Endothelial cell (in vitro differentiated cells): ENCODE measurements around the gene EMD. TPM values are rescaled to one million over a fixed set of nuclear protein-coding genes. Genes with fewer than 3 reads are reported as not detected.
"Not testable (repeated sequence)": the region's sequence is repeated elsewhere in the genome, so short reads cannot be mapped to it uniquely, and the experiment has no call there.

Experiments used
- DNase-seq: peaks from one replicate; pipeline ENCODE4 v3.0.0; 2021; ENCODE audit warnings: low spot score
- H3K27ac Mint-ChIP-seq: one replicate; pipeline ENCODE4 v1.8.0; 2021; ENCODE audit warnings: mixed read lengths, inconsistent platforms; ENCODE audit not compliant: unreplicated experiment
- H3K27me3 Mint-ChIP-seq: one replicate; pipeline ENCODE4 v1.8.0; 2021; ENCODE audit warnings: mild to moderate bottlenecking, moderate library complexity, mixed read lengths, inconsistent platforms; ENCODE audit not compliant: unreplicated experiment
- H3K36me3 Mint-ChIP-seq: one replicate; pipeline ENCODE4 v1.8.0; 2021; ENCODE audit warnings: mild to moderate bottlenecking, low read depth, mixed read lengths, inconsistent platforms; ENCODE audit not compliant: unreplicated experiment
- H3K4me1 Mint-ChIP-seq: one replicate; pipeline ENCODE4 v1.8.0; 2021; ENCODE audit warnings: mild to moderate bottlenecking, mixed read lengths, inconsistent platforms; ENCODE audit not compliant: unreplicated experiment
- H3K4me3 Mint-ChIP-seq: one replicate; pipeline ENCODE4 v1.8.0; 2021; ENCODE audit warnings: mild to moderate bottlenecking, mixed read lengths, inconsistent platforms; ENCODE audit not compliant: unreplicated experiment
- H3K9me3 Mint-ChIP-seq: one replicate; pipeline ENCODE4 v1.8.0; 2021; ENCODE audit warnings: mixed read lengths, inconsistent platforms; ENCODE audit not compliant: unreplicated experiment
- long read RNA-seq: library from polyadenylated mRNA; unstranded; transcript quantifications from one replicate; pipeline ENCODE4 v2.0.0, GENCODE V29; 2020; ENCODE audit not compliant: unreplicated experiment
- total RNA-seq: library from RNA; stranded (reverse); fragmentation: NEBNext Ultra II Directional; extraction: Animal tissue kit (Norgen Biotek cat#: 25700); gene quantifications from one replicate; pipeline ENCODE4 v1.2.1, GENCODE V29; 2021; ENCODE audit not compliant: unreplicated experiment
- TF ChIP-seq, protein P1 (sequence below): fragments of 200-600 bp; sonication (generic); IDR thresholded peaks from one replicate; pipeline ENCODE4 v1.5.0; 2021; ENCODE audit warnings: antibody characterized with exemption; ENCODE audit not compliant: unreplicated experiment

The EMD gene
- 44.7 TPM for total RNA-seq
- long read RNA-seq, partial matches to known transcripts, result 0 of 1 reads
- long read RNA-seq, other reads (novel, unspliced or antisense), result 0 of 1 reads

DNA sequence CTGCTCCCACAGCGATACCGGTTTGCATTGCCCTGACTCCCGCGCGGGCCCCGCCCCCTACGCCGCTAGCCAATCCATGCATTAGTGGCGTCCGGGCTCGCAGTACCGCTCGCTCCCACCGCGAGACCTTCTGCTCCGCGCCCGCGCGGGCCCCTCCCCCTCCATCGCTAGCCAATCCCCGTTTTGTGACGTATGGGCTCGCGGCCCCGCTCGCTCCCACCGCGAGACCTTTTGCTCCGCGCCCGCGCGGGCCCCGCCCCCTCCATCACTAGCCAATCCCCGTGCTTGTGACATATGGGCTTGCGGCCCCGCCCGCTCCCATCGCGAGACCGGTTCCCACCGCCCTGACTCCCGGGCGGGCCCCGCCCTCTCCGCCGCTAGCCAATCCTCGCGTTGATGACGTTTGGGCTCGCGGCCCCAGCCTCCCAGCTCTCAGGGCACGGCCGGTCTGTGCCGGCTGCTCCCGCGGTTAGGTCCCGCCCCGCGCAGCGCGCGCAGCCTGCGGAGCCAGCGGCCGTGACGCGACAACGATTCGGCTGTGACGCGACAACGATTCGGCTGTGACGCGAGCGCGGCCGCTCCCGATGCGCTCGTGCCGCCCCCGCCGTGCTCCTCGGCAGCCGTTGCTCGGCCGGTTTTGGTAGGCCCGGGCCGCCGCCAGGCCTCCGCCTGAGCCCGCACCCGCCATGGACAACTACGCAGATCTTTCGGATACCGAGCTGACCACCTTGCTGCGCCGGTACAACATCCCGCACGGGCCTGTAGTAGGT is at the start of gene EMD:
EMD (plus strand) TSS at position 497 of the 770 bp plus-strand sequence; CDS start at position 687, 190 bp downstream.
- Mint-ChIP-seq H3K4me3 (peak within 1 kb of the TSS; percentile 91), H3K27me3 (peaks cover 2% of the 10 kb centered on the region), H3K27ac (peak within 1 kb of the TSS; percentile 36), H3K9me3 (no peaks in the 10 kb centered on the region), H3K4me1 (peaks cover 8% of the 10 kb centered on the region), H3K36me3 (no peaks in the 10 kb centered on the region)
- TF ChIP-seq, protein P1, sequence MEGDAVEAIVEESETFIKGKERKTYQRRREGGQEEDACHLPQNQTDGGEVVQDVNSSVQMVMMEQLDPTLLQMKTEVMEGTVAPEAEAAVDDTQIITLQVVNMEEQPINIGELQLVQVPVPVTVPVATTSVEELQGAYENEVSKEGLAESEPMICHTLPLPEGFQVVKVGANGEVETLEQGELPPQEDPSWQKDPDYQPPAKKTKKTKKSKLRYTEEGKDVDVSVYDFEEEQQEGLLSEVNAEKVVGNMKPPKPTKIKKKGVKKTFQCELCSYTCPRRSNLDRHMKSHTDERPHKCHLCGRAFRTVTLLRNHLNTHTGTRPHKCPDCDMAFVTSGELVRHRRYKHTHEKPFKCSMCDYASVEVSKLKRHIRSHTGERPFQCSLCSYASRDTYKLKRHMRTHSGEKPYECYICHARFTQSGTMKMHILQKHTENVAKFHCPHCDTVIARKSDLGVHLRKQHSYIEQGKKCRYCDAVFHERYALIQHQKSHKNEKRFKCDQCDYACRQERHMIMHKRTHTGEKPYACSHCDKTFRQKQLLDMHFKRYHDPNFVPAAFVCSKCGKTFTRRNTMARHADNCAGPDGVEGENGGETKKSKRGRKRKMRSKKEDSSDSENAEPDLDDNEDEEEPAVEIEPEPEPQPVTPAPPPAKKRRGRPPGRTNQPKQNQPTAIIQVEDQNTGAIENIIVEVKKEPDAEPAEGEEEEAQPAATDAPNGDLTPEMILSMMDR, result no peak
- peak; percentile 90 for DNase-seq

DNA sequence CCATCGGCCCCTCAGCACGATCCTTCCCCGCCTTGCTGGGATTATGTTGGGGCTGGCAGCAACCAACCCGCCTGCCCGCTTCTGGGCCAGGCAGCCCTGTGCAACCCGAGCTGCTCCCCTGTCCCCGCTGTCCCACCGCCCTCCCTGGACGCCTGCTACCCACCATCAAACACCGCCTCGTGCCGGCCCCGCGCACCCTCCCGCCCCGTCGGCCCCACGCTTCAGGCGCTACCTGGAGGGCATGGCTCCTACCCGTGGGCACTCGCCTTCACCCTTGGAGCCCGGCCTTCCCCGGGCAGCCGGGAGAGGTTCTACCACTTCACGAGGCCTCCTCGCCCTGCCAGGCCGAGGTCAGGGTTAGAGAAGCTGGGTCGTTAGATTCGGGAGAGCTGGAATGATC is 46.5 kb upstream of the EMD start:
- TF ChIP-seq, protein P1, result no peak
- no peaks in the 10 kb centered on the region for H3K4me1 Mint-ChIP-seq
- H3K27me3 Mint-ChIP-seq, result no peaks in the 10 kb centered on the region
- H3K36me3 Mint-ChIP-seq, result no peaks in the 10 kb centered on the region
- H3K4me3 Mint-ChIP-seq, result no peak overlapping the region
- DNase-seq, result no peak
- no peaks in the 10 kb centered on the region for H3K9me3 Mint-ChIP-seq
- no peak overlapping the region for H3K27ac Mint-ChIP-seq

DNA sequence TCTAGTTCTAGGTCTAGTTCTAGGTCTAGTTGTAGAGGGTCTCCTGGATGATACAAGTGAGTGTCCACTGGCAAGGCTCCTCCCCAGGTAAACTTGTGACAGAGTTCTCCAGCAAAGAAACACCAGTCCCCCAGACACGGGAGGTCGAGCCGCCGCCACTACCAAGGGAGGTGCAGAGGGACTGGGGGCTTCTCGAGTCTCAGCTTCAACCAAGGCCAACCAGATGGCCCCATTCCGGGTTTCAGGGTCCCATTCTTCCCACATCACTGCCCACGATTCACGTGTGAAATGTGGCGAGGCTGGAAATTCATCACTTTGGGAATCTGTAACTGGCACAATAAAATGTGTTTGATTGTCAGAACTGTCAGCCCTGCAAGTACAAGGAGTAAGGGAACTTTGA is 46.0 kb upstream of the EMD start:
- Mint-ChIP-seq H3K4me1 (no peaks in the 10 kb centered on the region), H3K27me3 (no peaks in the 10 kb centered on the region), H3K27ac (no peak overlapping the region), H3K4me3 (no peak overlapping the region), H3K36me3 (no peaks in the 10 kb centered on the region), H3K9me3 (no peaks in the 10 kb centered on the region)
- DNase-seq, result no peak
- TF ChIP-seq, protein P1, result no peak

DNA sequence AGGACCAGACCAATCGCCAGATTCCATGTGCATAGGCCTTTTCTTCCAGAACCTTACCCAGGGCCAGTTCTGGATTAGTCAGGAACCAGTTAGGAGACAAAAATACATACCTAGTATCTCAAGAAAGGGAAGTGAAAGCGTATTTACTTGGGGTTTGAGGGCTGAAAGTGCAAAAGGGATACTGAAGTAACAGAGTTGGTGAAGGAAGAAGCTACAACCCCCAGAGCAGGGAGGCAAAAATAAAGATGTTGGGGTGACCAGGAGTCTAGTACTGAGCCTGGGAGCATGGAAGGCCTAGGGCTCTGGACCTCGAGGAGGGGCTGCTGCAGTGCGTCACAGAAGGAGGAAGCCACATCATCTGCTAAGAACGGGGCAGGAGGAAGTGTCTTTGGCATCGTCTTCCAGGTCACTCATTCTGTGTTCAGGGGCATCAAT is 45.2 kb upstream of the EMD start:
- Mint-ChIP-seq H3K36me3 (no peaks in the 10 kb centered on the region), H3K27me3 (no peaks in the 10 kb centered on the region), H3K27ac (no peak overlapping the region), H3K4me1 (no peaks in the 10 kb centered on the region), H3K9me3 (no peaks in the 10 kb centered on the region), H3K4me3 (no peak overlapping the region)
- DNase-seq, result no peak
- TF ChIP-seq, protein P1, result no peak

DNA sequence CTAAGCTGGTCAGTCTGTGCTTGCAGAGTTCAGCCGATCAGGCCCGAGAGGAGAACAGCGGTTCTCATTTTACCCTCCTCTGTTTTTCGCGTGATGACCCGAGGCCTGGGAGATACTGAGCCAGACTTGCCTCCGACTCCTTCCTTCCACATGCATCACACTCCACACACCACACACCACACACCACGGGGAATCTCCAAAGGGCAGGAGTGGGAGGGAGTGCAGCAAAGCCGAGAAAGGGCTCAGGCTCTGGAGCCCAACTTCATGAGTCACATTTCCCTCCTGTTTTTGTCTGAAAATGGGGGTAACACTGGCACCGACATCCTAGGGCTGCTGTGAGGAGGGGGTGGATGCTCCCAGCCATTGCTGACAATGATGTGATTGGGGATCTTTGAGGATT is 44.6 kb upstream of the EMD start:
- TF ChIP-seq, protein P1, result no peak
- no peaks in the 10 kb centered on the region for H3K9me3 Mint-ChIP-seq
- DNase-seq, result no peak
- no peak overlapping the region for H3K27ac Mint-ChIP-seq
- no peaks in the 10 kb centered on the region for H3K4me1 Mint-ChIP-seq
- no peaks in the 10 kb centered on the region for H3K36me3 Mint-ChIP-seq
- no peak overlapping the region for H3K4me3 Mint-ChIP-seq
- no peaks in the 10 kb centered on the region for H3K27me3 Mint-ChIP-seq

DNA sequence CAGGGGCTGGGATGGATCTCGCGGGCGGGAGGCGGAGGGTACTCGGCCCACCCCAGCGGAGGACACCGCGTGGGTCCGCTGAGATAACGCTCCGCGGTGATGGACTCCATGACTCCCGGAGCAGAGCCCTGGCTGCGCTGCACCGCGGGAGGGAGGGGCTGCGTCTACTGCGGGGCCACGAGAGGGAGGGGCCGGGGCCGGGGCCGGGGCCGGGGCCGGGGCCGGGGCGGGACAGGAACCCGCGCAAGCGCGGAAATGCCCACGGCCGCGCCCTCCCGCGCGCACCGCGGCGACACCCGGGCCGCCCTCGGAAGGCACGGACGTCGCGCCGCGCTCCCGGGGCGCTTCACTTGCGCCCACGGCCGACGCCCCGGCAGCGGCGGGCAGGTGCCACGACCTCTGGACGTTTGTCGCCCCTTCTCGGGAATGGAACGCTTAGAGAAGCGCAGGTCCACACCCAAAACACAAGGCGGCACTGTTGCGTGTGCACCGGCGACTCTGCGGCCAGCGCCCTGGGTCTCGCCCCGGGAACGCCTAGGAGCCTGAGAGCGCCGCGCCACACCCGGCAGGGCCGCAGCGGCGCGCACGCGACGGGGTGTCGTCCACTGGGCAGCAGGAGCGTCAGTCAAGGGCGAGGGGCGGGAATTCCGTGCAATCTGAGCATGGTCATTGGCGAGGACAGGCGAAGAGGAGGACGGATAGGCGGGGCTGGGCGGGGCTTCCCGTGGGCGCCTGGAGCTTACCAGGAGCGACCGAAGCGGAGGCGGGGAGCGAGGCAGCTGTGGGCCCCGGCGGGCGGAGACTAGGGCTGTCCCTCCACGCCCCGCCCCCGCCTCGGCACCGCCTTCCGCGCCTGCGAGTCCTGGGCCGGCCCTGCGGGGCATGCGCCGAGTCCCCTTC is 37.4 kb upstream of the EMD start:
- H3K4me3 Mint-ChIP-seq, H3K4me1 Mint-ChIP-seq, H3K9me3 Mint-ChIP-seq, DNase-seq, H3K27ac Mint-ChIP-seq, H3K27me3 Mint-ChIP-seq, H3K36me3 Mint-ChIP-seq: not testable (repeated sequence)

DNA sequence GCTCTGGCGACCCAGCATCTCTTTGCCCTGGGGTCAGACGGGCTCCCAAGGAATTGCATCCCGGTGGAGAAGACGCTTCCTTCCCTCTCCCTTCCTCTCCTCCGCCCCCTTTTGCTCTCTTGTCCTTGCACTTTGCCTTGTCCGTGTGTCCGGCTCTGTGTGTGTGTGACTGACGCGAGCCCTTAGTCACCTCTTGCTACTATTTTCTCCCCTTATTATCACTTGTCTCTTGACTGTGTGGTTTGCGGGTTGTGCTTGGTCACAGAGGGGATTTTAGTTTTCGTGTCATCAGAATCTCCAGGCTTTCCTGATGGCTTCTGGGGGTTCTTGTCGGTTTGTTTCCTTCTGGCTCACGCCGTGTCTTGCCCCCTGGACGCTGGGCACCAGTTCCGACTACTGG is 36.0 kb upstream of the EMD start:
- not testable (repeated sequence) for H3K4me3 Mint-ChIP-seq, H3K9me3 Mint-ChIP-seq, H3K27ac Mint-ChIP-seq, DNase-seq, H3K4me1 Mint-ChIP-seq, H3K36me3 Mint-ChIP-seq, H3K27me3 Mint-ChIP-seq
